ENCODE measurements around the gene MRO.

DNA sequence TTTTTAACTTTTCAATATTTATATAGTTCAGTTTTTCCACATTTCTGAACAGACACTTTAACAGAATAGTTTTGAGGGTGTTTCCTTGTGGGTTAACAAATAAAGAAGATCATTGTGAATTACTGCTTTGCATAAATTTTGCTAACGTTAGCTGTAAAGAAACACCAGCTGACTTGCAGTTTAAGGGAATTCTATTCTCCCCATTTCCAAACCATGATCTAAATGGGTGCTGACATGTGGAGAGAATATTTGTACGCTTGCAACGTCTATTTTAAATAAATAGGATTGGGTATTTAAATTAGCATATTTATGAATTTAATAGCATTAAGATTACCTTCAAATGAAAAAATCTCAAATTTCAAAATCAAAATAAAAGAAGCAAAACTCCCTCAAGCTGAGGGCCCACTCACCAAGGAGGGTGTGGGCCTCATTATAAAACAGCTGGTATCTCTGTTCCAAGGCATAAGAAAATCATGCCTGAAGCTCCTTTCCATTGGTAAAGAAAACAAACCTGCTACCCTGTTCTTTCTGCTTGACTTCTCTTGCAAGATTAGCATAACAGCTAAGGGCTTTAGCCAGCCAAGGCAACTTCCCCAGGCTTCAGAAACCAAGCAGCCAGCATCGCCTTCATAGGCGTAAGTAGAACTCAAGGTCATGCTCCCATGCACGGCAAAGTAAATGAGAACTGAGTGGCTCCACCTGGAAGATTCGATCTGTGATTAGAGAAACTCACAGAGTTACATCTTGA is 3.2 kb downstream of the MRO start:
- no peak for TF ChIP-seq SP1 (IDR thresholded peaks at IDR 0.05; ENCODE audit: low read depth, low read length)
- TF ChIP-seq, protein P1, sequence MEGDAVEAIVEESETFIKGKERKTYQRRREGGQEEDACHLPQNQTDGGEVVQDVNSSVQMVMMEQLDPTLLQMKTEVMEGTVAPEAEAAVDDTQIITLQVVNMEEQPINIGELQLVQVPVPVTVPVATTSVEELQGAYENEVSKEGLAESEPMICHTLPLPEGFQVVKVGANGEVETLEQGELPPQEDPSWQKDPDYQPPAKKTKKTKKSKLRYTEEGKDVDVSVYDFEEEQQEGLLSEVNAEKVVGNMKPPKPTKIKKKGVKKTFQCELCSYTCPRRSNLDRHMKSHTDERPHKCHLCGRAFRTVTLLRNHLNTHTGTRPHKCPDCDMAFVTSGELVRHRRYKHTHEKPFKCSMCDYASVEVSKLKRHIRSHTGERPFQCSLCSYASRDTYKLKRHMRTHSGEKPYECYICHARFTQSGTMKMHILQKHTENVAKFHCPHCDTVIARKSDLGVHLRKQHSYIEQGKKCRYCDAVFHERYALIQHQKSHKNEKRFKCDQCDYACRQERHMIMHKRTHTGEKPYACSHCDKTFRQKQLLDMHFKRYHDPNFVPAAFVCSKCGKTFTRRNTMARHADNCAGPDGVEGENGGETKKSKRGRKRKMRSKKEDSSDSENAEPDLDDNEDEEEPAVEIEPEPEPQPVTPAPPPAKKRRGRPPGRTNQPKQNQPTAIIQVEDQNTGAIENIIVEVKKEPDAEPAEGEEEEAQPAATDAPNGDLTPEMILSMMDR (IDR thresholded peaks at IDR 0.05; ENCODE audit: control extremely low read depth in 1 of 3, insufficient read depth in 1 of 3, low read depth in 1 of 3, low read length in 3 of 3), result no peak
